ENCODE measurements around the gene WWTR1. TPM values are rescaled to one million over a fixed set of nuclear protein-coding genes. Genes with fewer than 3 reads are reported as not detected.
A peak's percentile ranks its signal among the peaks of the same experiment; 100 is the strongest.

WWTR1 gene
- total RNA-seq, 1 donor from 2014 or later, result 282 TPM

DNA sequence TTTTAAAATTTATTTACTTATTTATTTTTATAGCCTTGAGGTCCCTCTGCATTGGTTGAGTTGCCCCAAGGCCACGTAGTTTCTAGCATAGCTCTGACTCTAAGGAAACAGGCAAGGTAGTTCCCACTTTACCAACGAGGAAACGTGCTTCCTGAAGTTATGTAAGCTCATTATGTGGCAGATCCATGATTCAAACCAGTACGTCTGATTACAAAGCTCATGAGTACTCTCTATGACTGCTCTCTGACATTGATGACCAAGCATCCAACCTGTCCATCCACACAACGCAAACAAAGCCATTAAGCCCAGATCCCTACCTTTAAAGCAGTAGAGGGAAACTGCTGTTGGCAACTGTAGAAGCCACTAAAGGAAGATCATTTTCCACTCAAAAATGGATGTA, 25.6 kb downstream of the WWTR1 start:
- intact Hi-C loops (cut with DNase I), result no loop called here
- Histone ChIP-seq H3K4me3 (no peak overlapping the region), H3K36me3 (no peaks in the 10 kb centered on the region), H3K4me1 (peaks cover 9 to 35% of the 10 kb centered on the region in 2 donors), H3K9me3 (no peaks in the 10 kb centered on the region), H3K27ac (peak overlapping the region in 1 of 2 donors; percentile 85), H3K27me3 (no peaks in the 10 kb centered on the region)
- DNase-seq (ENCODE audit: low spot score in 2 of 2), result no peak
- TF ChIP-seq, protein P1, sequence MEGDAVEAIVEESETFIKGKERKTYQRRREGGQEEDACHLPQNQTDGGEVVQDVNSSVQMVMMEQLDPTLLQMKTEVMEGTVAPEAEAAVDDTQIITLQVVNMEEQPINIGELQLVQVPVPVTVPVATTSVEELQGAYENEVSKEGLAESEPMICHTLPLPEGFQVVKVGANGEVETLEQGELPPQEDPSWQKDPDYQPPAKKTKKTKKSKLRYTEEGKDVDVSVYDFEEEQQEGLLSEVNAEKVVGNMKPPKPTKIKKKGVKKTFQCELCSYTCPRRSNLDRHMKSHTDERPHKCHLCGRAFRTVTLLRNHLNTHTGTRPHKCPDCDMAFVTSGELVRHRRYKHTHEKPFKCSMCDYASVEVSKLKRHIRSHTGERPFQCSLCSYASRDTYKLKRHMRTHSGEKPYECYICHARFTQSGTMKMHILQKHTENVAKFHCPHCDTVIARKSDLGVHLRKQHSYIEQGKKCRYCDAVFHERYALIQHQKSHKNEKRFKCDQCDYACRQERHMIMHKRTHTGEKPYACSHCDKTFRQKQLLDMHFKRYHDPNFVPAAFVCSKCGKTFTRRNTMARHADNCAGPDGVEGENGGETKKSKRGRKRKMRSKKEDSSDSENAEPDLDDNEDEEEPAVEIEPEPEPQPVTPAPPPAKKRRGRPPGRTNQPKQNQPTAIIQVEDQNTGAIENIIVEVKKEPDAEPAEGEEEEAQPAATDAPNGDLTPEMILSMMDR (IDR thresholded peaks at IDR 0.05), result no peak

DNA sequence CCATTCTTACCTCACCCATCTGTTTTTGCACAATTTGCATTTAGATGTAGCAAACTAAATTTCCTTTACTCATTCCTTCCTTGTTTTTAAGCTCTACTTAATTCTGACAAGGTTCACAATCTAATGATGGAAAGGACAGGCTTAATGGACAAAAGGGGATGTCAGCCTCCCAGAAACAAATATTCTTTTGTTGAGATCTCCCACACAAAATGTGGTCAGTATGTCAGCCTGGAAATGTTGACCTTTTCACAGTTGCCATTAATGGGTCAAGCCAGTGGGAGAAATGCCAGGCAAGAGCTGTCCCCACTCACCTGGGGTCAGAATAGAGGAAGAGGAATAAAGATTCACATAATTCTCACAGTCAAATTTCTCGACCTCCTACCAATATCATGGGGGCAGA, 27.0 kb downstream of the WWTR1 start:
- TF ChIP-seq, protein P1 (IDR thresholded peaks at IDR 0.05), result no peak
- Histone ChIP-seq H3K36me3 (no peaks in the 10 kb centered on the region), H3K27me3 (no peaks in the 10 kb centered on the region), H3K9me3 (no peaks in the 10 kb centered on the region), H3K4me1 (peaks cover 11 to 35% of the 10 kb centered on the region in 2 donors), H3K27ac (peak overlapping the region in 1 of 2 donors; percentile 85), H3K4me3 (no peak overlapping the region)
- intact Hi-C loops (cut with DNase I), result no loop called here
- DNase-seq (ENCODE audit: low spot score in 2 of 2), result no peak

DNA sequence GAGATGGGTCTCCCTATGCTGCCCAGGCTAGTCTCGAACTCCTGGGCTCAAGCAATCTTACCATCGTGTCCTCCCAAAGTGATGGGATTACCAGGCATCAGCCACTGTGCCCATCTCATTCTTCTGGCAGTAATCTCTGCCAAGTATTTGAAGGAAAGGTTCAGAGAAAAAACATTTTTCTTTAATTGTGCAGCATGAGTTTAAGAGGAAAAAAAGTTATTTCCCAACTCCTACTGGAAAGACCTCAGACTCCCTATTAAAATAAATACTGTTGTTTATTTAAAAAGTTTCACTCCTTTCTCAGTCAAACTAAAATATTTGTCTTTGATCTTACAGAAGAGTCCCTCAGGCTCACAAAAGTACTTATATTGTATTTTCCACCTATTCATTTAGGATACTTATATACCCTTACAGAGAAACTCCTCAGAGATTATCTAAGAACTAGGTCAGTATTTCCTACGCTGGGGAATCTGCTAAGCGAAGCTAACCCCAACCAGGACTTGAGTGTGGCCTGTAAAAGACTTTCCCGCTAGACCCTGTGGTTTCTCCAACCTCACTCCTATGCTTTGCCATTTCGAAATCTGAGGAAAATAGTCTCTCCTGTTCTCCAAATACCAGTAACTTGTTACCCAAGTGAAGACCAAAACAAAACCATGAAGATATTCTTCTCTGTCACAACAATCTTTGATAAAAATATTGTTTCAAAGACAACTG, 28.7 kb downstream of the WWTR1 start:
- no peak for DNase-seq (ENCODE audit: low spot score in 2 of 2)
- H3K4me3 ChIP-seq, result no peak overlapping the region
- TF ChIP-seq, protein P1 (IDR thresholded peaks at IDR 0.05), result no peak
- H3K9me3 ChIP-seq, result no peaks in the 10 kb centered on the region
- H3K36me3 ChIP-seq, result no peaks in the 10 kb centered on the region
- H3K27ac ChIP-seq, result peak overlapping the region; percentile 22 to 85
- H3K4me1 ChIP-seq, result peaks cover 8 to 44% of the 10 kb centered on the region in 2 donors
- intact Hi-C loops (cut with DNase I), result no loop called here
- no peaks in the 10 kb centered on the region for H3K27me3 ChIP-seq

DNA sequence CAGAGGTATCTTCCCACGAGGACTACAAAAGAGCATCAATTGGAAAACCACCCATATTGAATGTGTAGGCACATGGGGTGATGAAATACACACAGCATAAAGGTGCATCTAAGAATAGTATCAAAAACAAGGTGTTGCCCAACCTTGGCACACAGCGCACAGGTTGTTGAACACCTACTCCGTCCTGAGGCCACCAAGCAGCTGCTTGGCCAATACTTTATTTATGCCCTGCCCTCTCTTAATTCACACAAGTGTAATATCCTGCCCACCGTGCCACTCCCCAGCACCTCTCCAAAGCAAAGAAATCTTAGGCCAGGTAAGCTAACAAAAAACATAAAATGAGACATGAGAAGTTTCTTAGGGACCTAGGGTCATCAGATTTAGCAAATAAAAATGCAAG, 31.2 kb downstream of the WWTR1 start:
- peaks cover 8 to 43% of the 10 kb centered on the region in 2 donors for H3K4me1 ChIP-seq
- H3K9me3 ChIP-seq, result no peaks in the 10 kb centered on the region
- peak overlapping the region in 1 of 2 donors; percentile 18 for H3K27ac ChIP-seq
- no peaks in the 10 kb centered on the region for H3K27me3 ChIP-seq
- DNase-seq (ENCODE audit: low spot score in 2 of 2), result no peak
- intact Hi-C loops (cut with DNase I), result no loop called here
- H3K4me3 ChIP-seq, result no peak overlapping the region
- H3K36me3 ChIP-seq, result no peaks in the 10 kb centered on the region
- TF ChIP-seq, protein P1 (IDR thresholded peaks at IDR 0.05), result no peak

DNA sequence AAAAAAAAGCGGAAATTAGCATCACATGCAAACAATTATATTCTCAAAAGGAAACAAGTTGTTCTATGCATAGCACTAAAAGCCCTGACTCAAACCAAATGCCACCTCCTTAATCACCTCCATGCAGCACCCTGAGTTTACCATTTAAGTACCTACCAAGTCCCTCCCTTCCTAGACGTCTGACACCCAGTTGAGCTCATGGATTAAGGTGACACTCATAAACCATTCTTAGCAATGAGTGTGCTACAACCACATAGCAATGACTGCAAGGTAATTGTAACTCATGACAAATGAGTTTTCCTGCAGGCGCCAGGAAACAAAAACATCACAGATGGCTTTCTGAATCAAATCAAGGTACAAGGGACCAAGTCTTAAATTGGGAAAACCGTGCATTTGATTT, 32.0 kb downstream of the WWTR1 start:
- Histone ChIP-seq H3K36me3 (no peaks in the 10 kb centered on the region), H3K27me3 (no peaks in the 10 kb centered on the region), H3K4me1 (peaks cover 8 to 49% of the 10 kb centered on the region in 2 donors), H3K4me3 (no peak overlapping the region), H3K9me3 (no peaks in the 10 kb centered on the region), H3K27ac (no peak overlapping the region)
- TF ChIP-seq, protein P1 (IDR thresholded peaks at IDR 0.05), result no peak
- no peak for DNase-seq (ENCODE audit: low spot score in 2 of 2)
- intact Hi-C loops (cut with DNase I), result no loop called here

Measured in ascending aorta (tissue), 2 donors.